CD4-positive, alpha-beta T cell treated with Interleukin-10 for 1 hour (primary cell): ENCODE results near the gene NECTIN3.

Source experiments
- DNase-seq: peaks from one replicate; pipeline ENCODE4 v3.0.0-alpha.2; 2020

The NECTIN3 gene

DNA sequence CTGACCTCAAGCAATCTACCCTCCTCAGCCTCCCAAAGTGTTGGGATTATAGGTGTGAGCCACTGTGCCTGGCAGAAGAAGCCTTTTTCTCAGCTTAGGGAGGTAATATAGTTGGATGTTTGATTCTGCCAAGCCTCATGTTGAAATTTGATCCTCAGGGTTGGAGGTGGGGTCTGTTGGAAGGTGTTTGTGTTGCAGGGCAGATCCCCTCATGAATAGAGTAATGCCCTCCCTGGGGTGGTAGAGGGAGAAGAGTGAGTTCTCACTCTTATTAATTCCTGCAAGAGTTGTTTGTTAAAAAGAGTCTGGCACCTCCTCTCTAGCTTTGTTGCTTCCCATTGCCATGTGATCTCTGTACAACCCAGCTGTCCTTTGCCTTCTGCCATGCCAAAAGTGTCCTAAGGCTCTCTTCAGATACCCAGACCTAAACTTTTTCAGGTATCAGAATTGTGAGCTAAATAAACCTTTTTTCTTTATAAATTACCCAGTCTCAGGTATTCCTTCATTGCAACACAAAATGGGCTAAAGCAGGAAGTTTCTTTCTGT, 16.4 kb downstream of the NECTIN3 start:
- DNase-seq: no peak

DNA sequence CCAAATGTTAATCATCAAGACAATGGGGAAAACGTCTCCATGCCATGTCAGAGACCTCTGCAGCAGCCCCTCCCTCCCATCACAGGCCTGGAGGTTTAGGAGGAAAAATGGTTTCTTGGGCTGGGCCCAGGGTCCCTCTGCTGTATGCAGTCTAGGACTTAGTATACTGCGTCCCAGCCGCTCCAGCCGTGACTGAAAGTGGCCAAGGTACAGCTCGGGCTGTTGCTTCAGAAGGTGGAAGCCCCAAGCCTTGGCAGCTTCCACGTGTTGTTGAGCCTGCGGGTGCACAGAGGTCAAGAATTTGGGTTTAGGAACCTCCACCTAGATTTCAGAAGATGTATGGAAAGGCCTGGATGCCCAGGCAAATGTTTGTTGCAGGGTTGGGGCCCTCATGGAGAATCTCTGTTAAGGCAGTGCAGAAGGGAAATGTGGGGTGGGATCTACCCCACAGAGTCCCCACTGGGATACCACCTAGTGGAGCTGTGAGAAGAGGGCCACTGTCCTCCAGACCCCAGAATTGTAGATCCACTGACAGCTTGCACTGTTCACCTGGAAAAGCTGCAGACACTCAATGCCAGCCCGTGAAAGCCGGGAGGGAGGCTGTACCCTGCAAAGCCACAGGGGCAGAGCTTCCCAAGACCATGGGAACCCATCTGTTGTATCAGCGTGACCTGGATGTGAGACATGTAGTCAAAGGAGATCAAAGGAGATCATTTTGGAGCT, 25.0 kb downstream of the NECTIN3 start:
- DNase-seq: no peak

DNA sequence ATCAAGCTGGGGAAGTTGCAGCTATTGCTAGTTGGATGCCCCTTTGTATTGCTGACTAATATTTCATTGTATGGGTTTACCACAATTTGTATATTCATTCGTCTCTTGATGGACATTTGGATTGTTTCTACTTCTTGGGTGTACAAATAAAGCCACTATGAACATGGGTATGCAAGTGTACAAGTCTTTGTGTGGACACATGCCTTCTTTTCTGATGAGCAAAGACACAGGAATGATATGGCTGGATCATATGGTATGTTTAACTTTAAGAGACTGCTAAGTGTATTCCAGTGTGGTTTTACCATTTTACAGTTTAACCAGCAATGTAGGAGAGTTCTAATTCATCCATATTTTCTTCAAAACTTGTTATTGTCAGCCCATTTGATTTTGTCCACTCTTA, 32.2 kb downstream of the NECTIN3 start:
- DNase-seq: no peak

DNA sequence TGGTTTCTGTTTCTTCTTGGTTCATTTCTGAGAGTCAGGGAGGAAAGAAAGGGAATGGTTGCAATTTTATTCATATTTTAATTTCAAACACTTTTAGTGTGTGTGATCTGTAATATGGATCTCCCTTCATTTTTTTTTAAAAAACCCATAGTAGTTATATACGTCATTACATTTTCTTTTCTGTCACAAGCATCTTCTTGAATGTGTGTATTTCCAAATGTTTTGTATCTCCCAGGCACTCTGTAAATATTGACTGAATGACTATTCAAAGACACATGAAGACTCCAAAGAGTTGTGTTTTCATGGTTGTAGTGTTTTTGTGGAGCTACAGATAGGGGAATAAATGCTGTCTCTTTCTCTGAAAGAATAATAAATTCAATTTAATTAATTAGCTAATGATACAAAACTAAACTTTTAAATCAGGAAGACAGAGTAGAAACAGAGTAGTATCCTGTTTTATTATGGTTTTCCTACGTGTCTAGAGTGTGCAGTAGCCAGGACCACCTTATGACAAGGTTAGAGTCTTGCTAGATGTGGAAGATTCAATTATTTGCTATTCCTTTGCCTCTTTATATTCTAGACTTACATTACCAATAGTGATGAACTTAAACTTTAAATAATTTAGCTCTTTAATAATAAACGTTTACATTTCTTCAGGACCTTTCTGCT, 35.5 kb downstream of the NECTIN3 start:
- no peak for DNase-seq

DNA sequence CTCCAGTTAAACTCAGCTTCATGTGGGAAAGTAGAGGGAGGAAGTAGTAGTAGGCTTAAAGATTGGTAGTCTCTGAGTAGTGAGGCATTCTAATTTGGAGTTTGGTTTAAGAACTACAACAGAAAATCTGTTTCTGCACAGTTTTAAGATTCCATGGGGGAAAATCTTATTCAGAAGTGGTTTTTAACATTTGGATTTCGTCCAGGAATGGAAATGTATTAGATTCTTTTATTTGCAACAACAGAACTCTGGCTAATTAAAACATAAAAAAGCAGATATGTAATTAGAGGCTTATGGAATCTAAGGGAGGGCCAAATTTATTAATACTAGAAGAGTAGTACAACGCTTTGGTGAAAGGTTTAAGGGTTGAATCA, 36.0 kb downstream of the NECTIN3 start:
- DNase-seq: no peak

DNA sequence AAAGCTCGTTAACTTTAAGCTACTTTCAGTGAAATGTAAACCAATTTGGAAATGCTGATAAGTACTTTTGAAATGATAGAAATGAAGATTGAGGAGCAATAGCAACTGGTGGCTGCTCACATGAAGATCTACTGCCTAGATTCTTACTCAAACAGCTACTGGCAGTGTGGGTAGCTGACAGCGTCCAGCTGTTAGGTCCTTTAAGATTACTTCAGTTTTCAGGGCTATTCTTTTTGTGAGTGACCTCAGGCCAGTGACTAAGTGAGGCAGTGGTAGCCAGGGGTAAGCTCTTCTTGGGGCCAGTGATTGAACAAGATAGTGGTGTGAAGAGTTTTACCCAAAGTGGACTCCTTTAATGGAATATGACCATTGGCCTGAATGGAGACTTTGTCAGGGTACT, 41.3 kb downstream of the NECTIN3 start:
- DNase-seq: no peak

DNA sequence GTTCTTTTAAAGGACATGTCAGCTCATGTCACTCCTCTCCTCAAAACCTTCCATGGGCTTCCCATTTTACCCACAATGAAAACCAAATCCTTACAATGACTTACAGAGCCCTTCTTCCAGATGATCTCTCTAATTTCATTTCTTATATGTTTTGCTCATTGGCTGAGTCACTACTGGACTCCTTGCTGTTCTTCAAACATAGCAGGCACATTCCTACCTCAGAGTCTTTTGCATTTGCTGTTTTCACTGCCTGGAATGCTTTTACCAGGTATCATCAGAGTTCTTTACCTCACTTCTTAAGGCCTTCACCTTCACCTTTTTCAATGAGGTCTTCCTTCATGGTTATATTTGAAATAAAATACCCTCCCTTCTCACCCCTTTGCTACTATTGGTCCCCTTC, 57.3 kb downstream of the NECTIN3 start:
- DNase-seq: no peak

DNA sequence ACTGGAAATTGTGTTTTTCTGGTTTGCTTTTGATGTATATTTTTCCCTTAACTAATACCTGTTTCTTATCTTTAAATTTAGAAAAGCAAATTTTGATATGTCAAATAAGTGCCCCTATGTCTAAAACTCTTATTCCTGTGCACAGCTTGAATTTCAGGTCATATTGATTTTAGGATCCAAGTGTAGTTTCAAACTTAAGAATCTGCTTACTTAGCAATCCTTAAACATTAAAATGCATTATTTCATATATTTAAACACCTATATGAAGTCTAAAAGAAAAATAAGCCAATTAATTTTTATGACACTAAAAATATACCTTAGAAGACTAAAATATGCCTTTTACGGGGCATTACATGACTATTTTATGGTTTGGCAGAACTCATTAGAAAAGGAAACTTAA, 59.2 kb downstream of the NECTIN3 start:
- DNase-seq: no peak

DNA sequence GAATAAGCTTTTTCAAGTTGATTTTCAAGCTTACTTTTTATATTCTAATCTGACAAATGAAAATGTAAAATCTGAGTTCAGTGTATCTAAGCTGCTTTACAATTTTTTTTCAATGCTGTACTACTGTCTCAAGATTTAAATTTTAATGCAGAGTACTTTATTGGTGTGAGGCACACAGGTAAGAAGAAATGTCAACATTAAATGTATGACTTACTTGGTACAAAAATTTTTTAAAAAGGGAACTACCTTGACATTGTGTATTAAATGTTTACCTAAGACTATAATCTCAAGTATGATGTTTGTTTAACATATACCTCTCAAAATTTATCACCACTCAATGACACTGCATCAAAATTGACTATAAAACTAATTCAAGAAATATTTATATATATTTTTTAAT, 62.7 kb downstream of the NECTIN3 start:
- no peak for DNase-seq

DNA sequence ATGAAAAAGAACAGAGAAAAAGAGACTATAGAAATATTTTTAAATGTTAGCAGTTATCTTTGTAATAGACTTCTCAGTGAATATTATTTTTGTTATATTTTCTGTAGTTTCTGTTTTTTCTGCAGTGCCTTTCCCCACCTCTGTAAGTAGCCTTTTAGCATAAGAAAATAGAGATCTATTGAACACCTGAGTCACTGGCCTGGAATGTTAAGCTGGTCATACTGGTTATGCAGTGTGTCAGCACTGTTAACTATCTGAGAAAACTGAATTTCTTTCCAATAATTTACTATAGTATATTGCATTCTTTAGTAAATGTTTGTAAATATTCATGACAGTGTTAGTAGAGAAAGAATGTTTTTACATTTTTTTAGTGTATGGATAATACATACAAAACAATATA, 79.8 kb downstream of the NECTIN3 start:
- DNase-seq: no peak

DNA sequence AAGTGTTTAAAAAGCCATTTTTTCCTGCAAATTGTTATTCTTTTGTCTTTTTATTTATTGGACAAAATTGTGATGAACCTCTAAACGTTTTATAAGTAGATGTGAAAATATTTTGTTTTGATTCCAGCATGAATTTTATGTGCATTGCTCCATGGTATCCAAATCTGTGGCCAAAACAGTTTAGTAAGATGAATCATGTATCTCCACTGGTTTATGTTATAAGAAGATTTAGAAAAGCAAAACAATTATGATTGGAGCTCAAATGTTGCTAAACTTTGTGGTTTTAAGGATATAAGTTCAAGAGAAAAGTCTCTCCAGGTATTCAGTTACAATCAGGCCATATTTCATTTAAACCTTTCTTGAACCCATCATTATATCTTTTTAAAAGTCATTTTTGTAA, 80.9 kb downstream of the NECTIN3 start:
- no peak for DNase-seq

DNA sequence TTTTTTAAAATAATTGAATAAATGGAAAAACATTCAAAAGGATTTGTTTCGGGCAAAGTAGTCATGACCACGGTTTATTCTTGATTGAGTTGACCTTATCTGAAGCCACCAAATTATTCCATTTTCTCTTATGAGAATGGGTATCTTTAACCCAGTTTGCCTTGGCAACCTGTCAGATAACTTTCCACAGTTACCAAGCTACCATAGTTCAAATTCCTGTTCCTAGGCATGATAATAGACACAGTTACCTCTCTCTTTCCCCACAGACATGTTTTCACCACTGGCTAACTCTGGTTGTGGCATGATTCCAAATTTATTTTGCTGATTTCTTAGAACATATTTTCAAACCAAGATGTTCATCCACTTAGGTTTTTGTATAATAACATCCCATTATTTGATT, 84.9 kb downstream of the NECTIN3 start:
- no peak for DNase-seq

DNA sequence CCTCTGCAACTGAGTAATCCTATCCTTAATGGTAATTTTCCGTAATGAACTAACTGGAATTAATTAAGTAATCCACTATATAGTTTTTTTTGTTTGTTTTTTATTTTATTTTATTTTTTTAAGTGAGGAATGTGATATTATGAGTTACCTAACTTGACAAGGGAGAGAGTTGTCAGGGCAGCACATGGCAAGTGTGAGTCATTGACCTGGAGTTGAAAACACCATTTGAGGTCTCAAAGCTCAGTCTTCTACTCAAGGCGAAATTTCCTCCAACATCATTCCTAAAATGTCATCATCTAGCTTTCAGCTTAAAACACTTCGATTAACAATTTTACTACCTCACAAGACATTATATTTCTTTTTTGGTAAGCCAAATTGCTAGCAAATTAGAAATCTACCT, 87.8 kb downstream of the NECTIN3 start:
- no peak for DNase-seq

DNA sequence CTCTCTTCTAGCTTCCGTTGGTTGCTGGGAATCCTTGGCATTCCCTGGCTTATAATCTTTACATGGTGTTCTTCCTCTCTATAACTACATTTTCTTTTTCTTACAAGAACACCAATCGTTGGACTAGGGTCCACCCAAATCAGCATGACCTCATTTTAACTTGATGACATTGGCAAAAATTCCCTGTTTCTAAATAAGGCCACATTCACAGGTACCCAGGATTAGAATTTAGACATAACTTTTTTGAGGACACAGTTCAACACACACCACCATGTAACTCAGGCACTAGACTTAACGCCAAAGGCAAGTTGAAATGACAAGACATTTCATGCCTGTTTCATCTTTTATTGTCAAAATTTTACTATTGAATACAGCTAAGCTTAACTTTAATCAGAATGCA, 93.0 kb downstream of the NECTIN3 start:
- DNase-seq: no peak

DNA sequence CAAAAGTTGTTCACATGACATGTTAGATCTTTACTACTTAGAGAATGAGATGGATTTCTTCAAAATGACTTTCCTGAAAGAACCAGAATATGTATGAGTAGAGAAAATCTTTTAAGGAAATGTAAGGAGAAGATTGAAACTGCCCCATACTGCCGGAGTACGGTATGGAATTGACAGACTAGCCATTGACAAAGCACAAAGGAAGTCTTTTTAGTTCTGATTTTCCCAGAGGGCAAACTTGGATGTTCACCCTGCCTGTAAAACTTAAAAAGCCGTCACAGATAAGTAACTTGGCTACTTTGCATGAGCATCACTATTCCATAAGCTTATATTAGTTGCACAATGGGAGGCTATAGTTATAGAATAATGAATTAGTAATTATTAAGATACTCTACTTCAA, 93.8 kb downstream of the NECTIN3 start:
- DNase-seq: no peak

DNA sequence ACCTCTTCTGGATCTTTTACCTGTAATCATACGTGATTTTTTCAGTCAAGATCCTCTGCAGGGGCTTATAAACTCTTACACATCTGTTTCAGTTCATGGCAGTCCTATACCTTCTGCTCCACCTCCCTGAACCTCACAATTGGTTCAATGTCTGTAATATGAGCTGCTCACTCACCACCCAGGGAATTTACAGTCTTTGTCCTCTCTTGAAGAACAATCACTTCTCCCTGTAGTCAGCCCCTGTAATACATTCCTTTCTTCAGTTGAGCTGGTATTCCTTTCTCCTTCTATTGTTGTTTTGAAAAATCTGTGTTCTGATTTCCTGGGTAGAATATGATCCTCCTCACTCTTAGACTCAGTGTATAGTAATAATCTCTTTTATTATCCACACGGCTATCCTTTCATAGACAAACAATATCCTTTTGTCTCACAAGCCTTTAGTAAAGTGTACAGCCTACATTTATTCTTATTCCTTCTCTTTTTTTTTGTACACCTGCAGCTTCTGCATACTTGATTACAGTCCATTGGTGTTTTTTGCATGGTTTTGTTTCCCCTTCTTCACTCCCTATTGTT, 101.8 kb downstream of the NECTIN3 start:
- DNase-seq: no peak

DNA sequence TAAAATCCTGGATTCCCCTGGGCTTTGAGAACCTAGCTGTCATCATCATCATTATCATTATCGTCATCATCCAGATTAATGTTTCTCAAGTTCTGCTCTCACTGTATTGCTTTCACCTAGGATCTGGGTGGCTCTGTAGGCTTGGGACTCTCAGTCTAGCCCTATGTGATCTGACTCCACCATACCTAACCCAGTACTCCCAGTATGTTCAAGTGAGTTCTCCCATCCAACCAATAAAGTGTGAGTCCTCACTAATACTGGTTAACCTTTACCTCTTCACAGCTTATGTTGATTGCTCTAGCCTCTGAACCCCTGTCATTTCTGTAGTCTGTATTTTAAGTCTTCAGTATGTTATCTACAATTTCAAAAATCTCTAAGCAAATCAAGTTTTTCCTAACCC, 102.3 kb downstream of the NECTIN3 start:
- DNase-seq: no peak

DNA sequence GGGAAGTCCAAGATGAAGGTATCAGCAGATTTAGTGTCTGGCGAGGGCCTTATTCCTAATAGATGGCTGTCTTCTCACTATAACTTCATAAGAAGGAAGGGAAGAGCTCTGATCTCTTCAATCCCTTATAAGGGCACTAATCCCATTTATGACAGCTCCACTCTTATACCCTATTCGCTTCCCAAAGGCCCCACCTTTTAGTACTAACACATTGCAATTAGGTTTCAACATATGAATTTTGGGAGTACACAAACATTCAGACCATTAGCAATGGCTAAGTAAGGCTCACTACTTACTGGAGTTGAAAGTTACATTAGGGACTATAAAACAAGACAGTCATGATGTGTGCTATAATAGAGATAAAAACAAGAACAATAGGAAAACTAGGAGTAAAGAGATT, 118.9 kb downstream of the NECTIN3 start:
- no peak for DNase-seq

DNA sequence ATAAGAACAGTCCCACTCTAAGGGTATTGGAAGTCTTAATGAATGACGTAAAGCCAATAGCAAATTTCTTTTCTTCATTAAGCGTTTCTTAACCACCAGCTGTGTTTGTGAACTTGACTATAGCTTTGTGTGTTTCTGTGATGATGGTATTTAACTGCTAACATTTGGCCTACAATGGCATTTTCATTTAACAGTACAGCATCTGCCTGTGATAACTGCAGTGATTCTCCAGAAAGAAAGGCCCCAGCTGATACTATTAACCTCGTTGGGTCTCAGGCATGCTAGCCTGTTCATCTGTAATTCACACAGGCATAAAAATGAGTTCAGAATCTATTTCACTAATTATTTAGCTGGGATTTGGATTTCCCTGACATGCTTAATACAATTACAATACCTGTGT, 121.9 kb downstream of the NECTIN3 start:
- no peak for DNase-seq

DNA sequence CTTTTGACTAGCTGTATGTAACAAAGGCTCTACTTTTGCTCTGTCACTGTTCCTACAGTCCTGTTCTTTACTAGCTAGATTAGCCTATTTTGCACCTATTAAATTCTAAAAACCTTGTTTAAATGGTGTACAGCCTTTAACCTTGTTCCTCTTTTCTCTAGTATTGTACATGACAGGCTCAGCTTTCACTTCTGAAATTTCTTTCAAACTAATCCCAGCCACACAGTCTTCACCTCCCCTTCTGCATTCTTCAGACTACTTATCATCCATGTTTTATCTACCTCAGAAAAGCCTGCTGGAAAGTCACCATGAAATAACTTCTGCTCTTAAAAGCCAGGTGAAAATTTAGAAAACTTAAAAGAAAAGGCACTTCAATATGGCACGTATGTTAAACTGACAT, 122.4 kb downstream of the NECTIN3 start:
- no peak for DNase-seq

DNA sequence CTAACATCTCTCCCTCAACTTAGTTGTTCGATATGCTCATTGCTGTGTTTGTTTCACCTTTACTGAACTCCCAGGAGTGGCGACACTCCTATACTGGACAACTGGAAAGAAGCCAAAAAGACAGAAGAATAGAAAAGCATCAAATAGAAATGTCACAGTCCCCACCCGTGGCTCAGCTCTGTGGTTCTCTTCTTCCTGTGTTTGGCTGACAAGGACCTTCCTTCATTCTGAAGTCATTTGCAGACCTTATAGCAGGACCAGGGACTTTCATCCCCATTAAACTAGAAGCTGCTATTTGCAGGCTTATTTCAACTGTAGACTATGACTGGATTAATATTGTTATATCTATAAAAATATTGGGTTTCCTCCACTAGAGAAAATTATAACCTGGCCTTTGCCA, 125.9 kb downstream of the NECTIN3 start:
- no peak for DNase-seq

DNA sequence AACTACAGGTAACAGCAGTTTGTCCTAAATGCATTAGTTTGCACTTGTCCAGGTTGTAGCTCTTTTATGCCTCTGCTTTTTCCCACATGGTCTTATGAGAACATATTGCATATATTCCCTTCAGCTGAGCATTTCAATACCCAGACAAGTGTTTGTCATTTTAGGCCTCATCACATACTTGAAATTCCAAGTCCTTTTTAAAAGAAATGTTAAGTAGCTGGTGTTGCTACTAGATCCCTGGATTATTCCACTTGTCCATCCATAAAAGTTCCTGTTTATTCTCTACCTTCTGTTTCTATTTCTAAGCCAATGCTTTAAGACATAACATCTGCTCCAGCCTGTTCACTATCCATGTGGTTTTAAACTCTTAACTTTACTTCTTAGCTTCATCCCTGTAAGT, 128.4 kb downstream of the NECTIN3 start:
- DNase-seq: no peak

DNA sequence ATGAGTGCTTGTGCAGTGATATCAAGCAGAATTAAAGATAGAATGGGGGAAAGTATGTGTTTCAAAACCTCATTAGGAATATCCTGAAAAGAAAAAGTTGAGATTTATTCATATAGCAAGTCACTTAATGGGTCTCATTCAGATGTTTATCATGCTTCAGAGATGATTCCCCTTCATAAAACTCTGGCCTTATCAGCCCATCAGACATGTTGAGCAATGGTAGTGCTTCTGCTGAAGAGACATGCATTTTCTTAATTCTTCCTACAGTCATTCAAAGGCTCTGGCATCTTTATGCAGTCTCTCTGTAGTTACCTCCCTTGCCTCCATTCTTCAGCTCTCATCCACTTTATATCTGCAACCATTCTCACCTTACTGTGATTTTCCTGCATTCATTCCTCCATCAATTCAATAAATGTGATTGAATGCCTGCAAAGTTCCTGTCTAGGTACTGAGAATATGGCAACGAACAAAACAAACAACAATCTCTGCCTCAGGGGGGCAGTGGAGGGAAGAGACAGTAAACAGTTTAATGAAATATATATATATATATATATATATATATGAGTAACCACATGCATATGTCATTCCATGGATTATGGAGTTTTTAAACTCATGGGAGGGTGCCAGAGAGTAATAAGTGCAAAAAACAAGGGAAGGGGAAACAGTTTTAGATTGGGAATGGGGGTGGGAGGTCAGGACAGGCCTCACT, 138.5 kb downstream of the NECTIN3 start:
- peak; percentile 9 for DNase-seq
